ENCODE measurements around the gene MAB21L1.

Gene MAB21L1

GRCh38 chr13:35475960-35476943 lies at the start of gene MAB21L1:
TSS of gene MAB21L1 (minus strand) at chr13:35476689. CDS start at chr13:35476138, 551 bp downstream.
- TF ChIP-seq TOX (CRISPR knock-in tag; IDR thresholded peaks at IDR 0.05; ENCODE audit: borderline replicate concordance) (no peak), TSHZ2 (CRISPR knock-in tag; IDR thresholded peaks at IDR 0.05) (peak; percentile 50; the same call in 1 of the 2 replicates), TCF4 (CRISPR knock-in tag; IDR thresholded peaks at IDR 0.05; ENCODE audit: borderline replicate concordance) (peak; percentile 58)
- peak; percentile 74 for ATAC-seq

- ATAC-seq: 0 out of 3 replicates have a peak, but pooled peaks have one; percentile 27
- TF ChIP-seq ZFP30 (CRISPR knock-in tag; IDR thresholded peaks at IDR 0.05) (no peak), TOX (CRISPR knock-in tag; IDR thresholded peaks at IDR 0.05; ENCODE audit: borderline replicate concordance) (no peak), ESRRG (CRISPR knock-in tag; IDR thresholded peaks at IDR 0.05) (no peak), CREB5 (CRISPR knock-in tag; IDR thresholded peaks at IDR 0.05; ENCODE audit: low read depth) (no peak), ARNTL (CRISPR knock-in tag; IDR thresholded peaks at IDR 0.05; ENCODE audit: borderline replicate concordance, low read depth) (no peak), TSHZ2 (CRISPR knock-in tag; IDR thresholded peaks at IDR 0.05) (no peak), ZFP3 (CRISPR knock-in tag; IDR thresholded peaks at IDR 0.05) (no peak), TCF4 (CRISPR knock-in tag; IDR thresholded peaks at IDR 0.05; ENCODE audit: borderline replicate concordance) (no peak), SNAI2 (CRISPR knock-in tag; IDR thresholded peaks at IDR 0.05) (no peak), ISL1 (CRISPR knock-in tag; IDR thresholded peaks at IDR 0.05) (no peak), CSDC2 (CRISPR knock-in tag; IDR thresholded peaks at IDR 0.05) (no peak), PPARA (CRISPR knock-in tag; IDR thresholded peaks at IDR 0.05; ENCODE audit: borderline replicate concordance) (no peak), GLIS3 (CRISPR knock-in tag; IDR thresholded peaks at IDR 0.05) (no peak), RARB (CRISPR knock-in tag; IDR thresholded peaks at IDR 0.05) (no peak), ZNF70 (CRISPR knock-in tag; IDR thresholded peaks at IDR 0.05) (no peak), OSR1 (CRISPR knock-in tag; IDR thresholded peaks at IDR 0.05) (no peak), PATZ1 (CRISPR knock-in tag; IDR thresholded peaks at IDR 0.05; ENCODE audit: borderline replicate concordance) (no peak), ZNF8 (CRISPR knock-in tag; IDR thresholded peaks at IDR 0.05) (no peak)
- TF ChIP-seq, protein P1, sequence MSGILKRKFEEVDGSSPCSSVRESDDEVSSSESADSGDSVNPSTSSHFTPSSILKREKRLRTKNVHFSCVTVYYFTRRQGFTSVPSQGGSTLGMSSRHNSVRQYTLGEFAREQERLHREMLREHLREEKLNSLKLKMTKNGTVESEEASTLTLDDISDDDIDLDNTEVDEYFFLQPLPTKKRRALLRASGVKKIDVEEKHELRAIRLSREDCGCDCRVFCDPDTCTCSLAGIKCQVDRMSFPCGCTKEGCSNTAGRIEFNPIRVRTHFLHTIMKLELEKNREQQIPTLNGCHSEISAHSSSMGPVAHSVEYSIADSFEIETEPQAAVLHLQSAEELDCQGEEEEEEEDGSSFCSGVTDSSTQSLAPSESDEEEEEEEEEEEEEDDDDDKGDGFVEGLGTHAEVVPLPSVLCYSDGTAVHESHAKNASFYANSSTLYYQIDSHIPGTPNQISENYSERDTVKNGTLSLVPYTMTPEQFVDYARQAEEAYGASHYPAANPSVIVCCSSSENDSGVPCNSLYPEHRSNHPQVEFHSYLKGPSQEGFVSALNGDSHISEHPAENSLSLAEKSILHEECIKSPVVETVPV (CRISPR knock-in tag; IDR thresholded peaks at IDR 0.05): no peak
- TF ChIP-seq, protein P2, sequence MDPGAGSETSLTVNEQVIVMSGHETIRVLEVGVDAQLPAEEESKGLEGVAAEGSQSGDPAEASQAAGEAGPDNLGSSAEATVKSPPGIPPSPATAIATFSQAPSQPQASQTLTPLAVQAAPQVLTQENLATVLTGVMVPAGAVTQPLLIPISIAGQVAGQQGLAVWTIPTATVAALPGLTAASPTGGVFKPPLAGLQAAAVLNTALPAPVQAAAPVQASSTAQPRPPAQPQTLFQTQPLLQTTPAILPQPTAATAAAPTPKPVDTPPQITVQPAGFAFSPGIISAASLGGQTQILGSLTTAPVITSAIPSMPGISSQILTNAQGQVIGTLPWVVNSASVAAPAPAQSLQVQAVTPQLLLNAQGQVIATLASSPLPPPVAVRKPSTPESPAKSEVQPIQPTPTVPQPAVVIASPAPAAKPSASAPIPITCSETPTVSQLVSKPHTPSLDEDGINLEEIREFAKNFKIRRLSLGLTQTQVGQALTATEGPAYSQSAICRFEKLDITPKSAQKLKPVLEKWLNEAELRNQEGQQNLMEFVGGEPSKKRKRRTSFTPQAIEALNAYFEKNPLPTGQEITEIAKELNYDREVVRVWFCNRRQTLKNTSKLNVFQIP (CRISPR knock-in tag; IDR thresholded peaks at IDR 0.05; ENCODE audit: borderline replicate concordance, low read depth): no peak
These were observed 47.7 kb upstream of the MAB21L1 start for GRCh38 chr13:35524171-35524570.

Data from SK-N-SH treated with all-trans-retinoic acid at 6 μM for 48 hours (cell line).